Neural cell (in vitro differentiated cells): ENCODE results near the gene KRTAP12-1. TPM values are rescaled to one million over a fixed set of nuclear protein-coding genes. Genes with fewer than 3 reads are reported as not detected.

Experiments
- H2AFZ ChIP-seq: fragments of 200-600, 300-800 bp; sonication (generic), shearing (Covaris generic); 2 replicates; pipeline ENCODE4 v1.6.0; 2014; ENCODE audit warnings: low read depth, mild to moderate bottlenecking, antibody characterized with exemption, low read length, moderate library complexity
- H3F3A ChIP-seq: fragments of 200-600 bp; shearing (Covaris generic); 2 replicates; pipeline ENCODE4 v1.6.1; 2016; ENCODE audit warnings: mild to moderate bottlenecking, moderate library complexity, mixed read lengths, antibody characterized with exemption, low read length; ENCODE audit not compliant: insufficient read depth, poor library complexity, severe bottlenecking
- H3K27ac ChIP-seq: fragments of 200-600, 300-800 bp; sonication (generic), shearing (Covaris generic); 2 replicates; pipeline ENCODE4 v1.5.1; 2014; ENCODE audit warnings: mild to moderate bottlenecking, low read length, moderate library complexity
- H3K27me3 ChIP-seq: fragments of 300-800, 200-600 bp; sonication (generic), shearing (Covaris generic); 2 replicates; pipeline ENCODE4 v1.6.0; 2014; ENCODE audit warnings: mild to moderate bottlenecking, low read depth, low read length, moderate library complexity; ENCODE audit not compliant: insufficient read depth
- H3K36me3 ChIP-seq: fragments of 300-800, 200-600 bp; sonication (generic), shearing (Covaris generic); 2 replicates; pipeline ENCODE4 v1.5.1; 2014; ENCODE audit warnings: mild to moderate bottlenecking, antibody characterized with exemption, low read length, moderate library complexity; ENCODE audit not compliant: insufficient read depth
- H3K4me2 ChIP-seq: fragments of 300-800, 200-600 bp; sonication (generic), shearing (Covaris generic); 2 replicates; pipeline ENCODE4 v1.6.0; 2014; ENCODE audit warnings: mild to moderate bottlenecking, low read length
- H3K4me3 ChIP-seq: fragments of 300-800, 200-600 bp; sonication (generic), shearing (Covaris generic); 2 replicates; pipeline ENCODE4 v1.5.1; 2014; ENCODE audit warnings: mild to moderate bottlenecking, low read length, moderate library complexity
- H3K79me2 ChIP-seq: fragments of 200-600 bp; shearing (Covaris generic); replicated peaks from 2 replicates; pipeline ENCODE4 v1.6.0; 2014; ENCODE audit warnings: mild to moderate bottlenecking, low read length, moderate library complexity; ENCODE audit not compliant: insufficient read depth
- H3K9ac ChIP-seq: fragments of 300-800, 200-600 bp; sonication (generic), shearing (Covaris generic); 2 replicates; pipeline ENCODE4 v1.6.1; 2016; ENCODE audit warnings: mild to moderate bottlenecking, low read length, mixed read lengths
- H3K9me2 ChIP-seq: fragments of 200-600 bp; shearing (Covaris generic); 2 replicates; pipeline ENCODE4 v1.6.1; 2016; ENCODE audit warnings: mild to moderate bottlenecking, low read length, mixed read lengths; ENCODE audit not compliant: insufficient read depth
- H3K9me3 ChIP-seq: fragments of 200-600, 300-800 bp; sonication (generic), shearing (Covaris generic); 2 replicates; pipeline ENCODE4 v1.6.1; 2016; ENCODE audit warnings: mild to moderate bottlenecking, mixed run types, low read length, moderate library complexity, mixed read lengths
- H4K20me1 ChIP-seq: fragments of 200-600 bp; shearing (Covaris generic); 2 replicates; pipeline ENCODE4 v1.6.1; 2016; ENCODE audit warnings: mild to moderate bottlenecking, mixed run types; ENCODE audit not compliant: insufficient read depth
- EP300 ChIP-seq: fragments of 450-650 bp; conservative IDR thresholded peaks from 2 replicates; pipeline ENCODE4 v1.6.1; 2014; ENCODE audit warnings: antibody characterized with exemption, mild to moderate bottlenecking, moderate library complexity; ENCODE audit not compliant: poor library complexity, severe bottlenecking
- EZH2 ChIP-seq: fragments of 200-600, 300-800 bp; shearing (Covaris generic), sonication (generic); IDR thresholded peaks from 2 replicates; pipeline ENCODE4 v1.6.1; 2014; ENCODE audit warnings: antibody characterized with exemption, low read length, borderline replicate concordance, mild to moderate bottlenecking; ENCODE audit not compliant: insufficient read depth, poor library complexity, severe bottlenecking
- MXI1 ChIP-seq: fragments of 450-650 bp; conservative IDR thresholded peaks from 2 replicates; pipeline ENCODE4 v1.6.1; 2014; ENCODE audit warnings: antibody characterized with exemption, mild to moderate bottlenecking; ENCODE audit not compliant: poor library complexity, severe bottlenecking
- POLR2AphosphoS5 ChIP-seq: IDR thresholded peaks from 2 replicates; pipeline ENCODE4 v1.6.1; 2012
- RAD21 ChIP-seq: fragments of 450-650 bp; conservative IDR thresholded peaks from 2 replicates; pipeline ENCODE4 v1.6.1; 2014; ENCODE audit warnings: antibody characterized with exemption, mild to moderate bottlenecking, moderate library complexity
- REST ChIP-seq: IDR thresholded peaks from 2 replicates; pipeline ENCODE4 v1.6.1; 2012; ENCODE audit warnings: borderline replicate concordance
- SMC3 ChIP-seq: fragments of 450-650 bp; conservative IDR thresholded peaks from 2 replicates; pipeline ENCODE4 v1.6.1; 2014; ENCODE audit warnings: antibody characterized with exemption, mild to moderate bottlenecking, moderate library complexity; ENCODE audit not compliant: poor library complexity
- TAF1 ChIP-seq: IDR thresholded peaks from 2 replicates; pipeline ENCODE4 v1.6.1; 2012; ENCODE audit warnings: low read depth
- polyA plus RNA-seq: library from polyadenylated mRNA; depleted of rRNA; stranded (reverse); fragments of >200 nt; gene quantifications from 2 replicates; pipeline ENCODE4 v1.2.3, GENCODE V29; 2014
- TF ChIP-seq, protein P1 (sequence below): fragments of 450-650 bp; IDR thresholded peaks from 2 replicates; pipeline ENCODE4 v1.5.1; 2014; ENCODE audit warnings: antibody characterized with exemption, mild to moderate bottlenecking, moderate library complexity; ENCODE audit not compliant: poor library complexity, severe bottlenecking

The KRTAP12-1 gene
- polyA plus RNA-seq, 1 donor from 2014 or later = not detected

GRCh38 chr21:44648557-44649311, 33.2 kb downstream of the KRTAP12-1 start:
- H3K36me3 ChIP-seq = no peaks in the 10 kb centered on the region
- H2AFZ ChIP-seq = no peak overlapping the region
- H4K20me1 ChIP-seq = no peaks in the 10 kb centered on the region
- no peak overlapping the region for H3K9ac ChIP-seq
- H3F3A ChIP-seq = no peaks in the 10 kb centered on the region
- H3K27ac ChIP-seq = no peak overlapping the region
- H3K79me2 ChIP-seq = no peaks in the 10 kb centered on the region
- H3K4me3 ChIP-seq = no peak overlapping the region
- H3K4me2 ChIP-seq = no peak overlapping the region
- no peaks in the 10 kb centered on the region for H3K9me2 ChIP-seq
- no peaks in the 10 kb centered on the region for H3K9me3 ChIP-seq
- no peak for TF ChIP-seq POLR2AphosphoS5
- TF ChIP-seq MXI1 = no peak
- no peak for TF ChIP-seq TAF1
- no peak for TF ChIP-seq EZH2
- no peak for TF ChIP-seq REST
- no peak for TF ChIP-seq RAD21
- TF ChIP-seq SMC3 = no peak
- no peak for TF ChIP-seq EP300
- TF ChIP-seq, protein P1, sequence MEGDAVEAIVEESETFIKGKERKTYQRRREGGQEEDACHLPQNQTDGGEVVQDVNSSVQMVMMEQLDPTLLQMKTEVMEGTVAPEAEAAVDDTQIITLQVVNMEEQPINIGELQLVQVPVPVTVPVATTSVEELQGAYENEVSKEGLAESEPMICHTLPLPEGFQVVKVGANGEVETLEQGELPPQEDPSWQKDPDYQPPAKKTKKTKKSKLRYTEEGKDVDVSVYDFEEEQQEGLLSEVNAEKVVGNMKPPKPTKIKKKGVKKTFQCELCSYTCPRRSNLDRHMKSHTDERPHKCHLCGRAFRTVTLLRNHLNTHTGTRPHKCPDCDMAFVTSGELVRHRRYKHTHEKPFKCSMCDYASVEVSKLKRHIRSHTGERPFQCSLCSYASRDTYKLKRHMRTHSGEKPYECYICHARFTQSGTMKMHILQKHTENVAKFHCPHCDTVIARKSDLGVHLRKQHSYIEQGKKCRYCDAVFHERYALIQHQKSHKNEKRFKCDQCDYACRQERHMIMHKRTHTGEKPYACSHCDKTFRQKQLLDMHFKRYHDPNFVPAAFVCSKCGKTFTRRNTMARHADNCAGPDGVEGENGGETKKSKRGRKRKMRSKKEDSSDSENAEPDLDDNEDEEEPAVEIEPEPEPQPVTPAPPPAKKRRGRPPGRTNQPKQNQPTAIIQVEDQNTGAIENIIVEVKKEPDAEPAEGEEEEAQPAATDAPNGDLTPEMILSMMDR = no peak
- no peaks in the 10 kb centered on the region for H3K27me3 ChIP-seq

- Histone ChIP-seq H2AFZ (no peak overlapping the region), H3K9me3 (no peaks in the 10 kb centered on the region), H3K27me3 (no peaks in the 10 kb centered on the region), H3F3A (no peaks in the 10 kb centered on the region), H3K9me2 (no peaks in the 10 kb centered on the region), H3K36me3 (no peaks in the 10 kb centered on the region), H3K79me2 (no peaks in the 10 kb centered on the region), H3K4me3 (no peak overlapping the region), H4K20me1 (no peaks in the 10 kb centered on the region), H3K27ac (no peak overlapping the region), H3K9ac (no peak overlapping the region), H3K4me2 (no peak overlapping the region)
- TF ChIP-seq TAF1 = no peak
- no peak for TF ChIP-seq SMC3
- no peak for TF ChIP-seq MXI1
- TF ChIP-seq, protein P1 = no peak
- TF ChIP-seq REST = no peak
- no peak for TF ChIP-seq EP300
- no peak for TF ChIP-seq POLR2AphosphoS5
- TF ChIP-seq EZH2 = no peak
- TF ChIP-seq RAD21 = no peak
Measured at GRCh38 chr21:44647222-44647552, 34.8 kb downstream of the KRTAP12-1 start.
